CD8-positive, alpha-beta memory T cell (primary cell): ENCODE data around the gene LRCH4. TPM values are rescaled to one million over a fixed set of nuclear protein-coding genes. Genes with fewer than 3 reads are reported as not detected.
"Not testable (repeated sequence)": the region's sequence is repeated elsewhere in the genome, so short reads cannot be mapped to it uniquely, and the experiment has no call there.

Source experiments
- CTCF ChIA-PET: fragments of 350-600 bp; sonication (Branson Sonifier 250); formaldehyde crosslinking; loops from one replicate; lab custom pipeline; 2021; ENCODE audit warnings: antibody characterized with exemption; lab: Charles Lee
- POLR2A ChIA-PET: fragments of 350-600 bp; sonication (Branson Sonifier 250); formaldehyde crosslinking; loops from one replicate; lab custom pipeline; 2021; ENCODE audit warnings: antibody characterized with exemption; lab: Charles Lee
- DNase-seq, 5 donors: peaks; one replicate each; pipeline versions ENCODE4 v3.0.0 to v3.0.0-alpha.2; 2020 to 2022; ENCODE audit warnings: mixed read lengths in 1 of 5
- H3K27ac ChIP-seq: one replicate; pipeline ENCODE4 v1.7.0; 2013; ENCODE audit warnings: low read depth, mild to moderate bottlenecking, low read length, moderate library complexity
- H3K27me3 ChIP-seq: 2 replicates; pipeline ENCODE4 v1.7.0; 2013; ENCODE audit warnings: low read length, mild to moderate bottlenecking; ENCODE audit not compliant: insufficient read depth, poor library complexity, severe bottlenecking
- H3K36me3 ChIP-seq: 2 replicates; pipeline ENCODE4 v1.7.0; 2013; ENCODE audit warnings: mild to moderate bottlenecking, low read length, moderate library complexity; ENCODE audit not compliant: insufficient read depth
- H3K4me1 ChIP-seq: 2 replicates; pipeline ENCODE4 v1.7.0; 2013; ENCODE audit warnings: mild to moderate bottlenecking, low read length, moderate library complexity; ENCODE audit not compliant: insufficient read depth
- H3K4me3 ChIP-seq: 2 replicates; pipeline ENCODE4 v1.7.0; 2013; ENCODE audit warnings: mild to moderate bottlenecking, low read length
- H3K9me3 ChIP-seq: 2 replicates; pipeline ENCODE4 v1.7.0; 2013; ENCODE audit warnings: mild to moderate bottlenecking, low read length
- H3K27ac Mint-ChIP-seq, 8 donors: one replicate each; pipeline ENCODE4 v1.8.0; 2020 to 2021; ENCODE audit warnings: mixed read lengths in 8 of 8, mild to moderate bottlenecking in 6 of 8, inconsistent platforms in 3 of 8, moderate library complexity in 3 of 8
- H3K27me3 Mint-ChIP-seq, 2 donors: one replicate each; pipeline ENCODE4 v1.8.0; 2020 to 2021; ENCODE audit warnings: mixed read lengths in 2 of 2, mild to moderate bottlenecking in 1 of 2, moderate library complexity in 1 of 2
- H3K36me3 Mint-ChIP-seq, 3 donors: one replicate each; pipeline ENCODE4 v1.8.0; 2020 to 2021; ENCODE audit warnings: mixed read lengths in 3 of 3, inconsistent platforms in 1 of 3, mild to moderate bottlenecking in 1 of 3
- H3K4me1 Mint-ChIP-seq, 3 donors: one replicate each; pipeline ENCODE4 v1.8.0; 2020 to 2021; ENCODE audit warnings: mixed read lengths in 3 of 3, inconsistent platforms in 1 of 3, mild to moderate bottlenecking in 1 of 3
- H3K4me3 Mint-ChIP-seq, 7 donors: one replicate each; pipeline ENCODE4 v1.8.0; 2020 to 2021; ENCODE audit warnings: mixed read lengths in 7 of 7, mild to moderate bottlenecking in 6 of 7, moderate library complexity in 4 of 7, inconsistent platforms in 2 of 7
- H3K9me3 Mint-ChIP-seq, 5 donors: one replicate each; pipeline ENCODE4 v1.8.0; 2020 to 2022; ENCODE audit warnings: mixed read lengths in 5 of 5, mild to moderate bottlenecking in 3 of 5, moderate library complexity in 2 of 5, inconsistent platforms in 1 of 5
- polyA plus RNA-seq: library from polyadenylated mRNA; unstranded; fragments of 300-500 nt; fragmentation: Illumina TruSeq; gene quantifications from one replicate; pipeline ENCODE4 v1.2.3, GENCODE V29; 2021
- total RNA-seq, 2 experiments: library from RNA; stranded (reverse); gene quantifications; one replicate each; pipeline ENCODE4 v1.2.3, GENCODE V29; 2021

Gene LRCH4
- total and polyA plus RNA-seq, 3 experiments from 2014 or later, result 101 to 153 (median 109) TPM

GRCh38 chr7:100548446-100548845 lies 37.5 kb downstream of the LRCH4 start:
- ChIA-PET CTCF (interaction anchor here (1.1 to 6.9 kb wide), 6 partner anchors 9 to 143 kb away, joined by 4 to 104 read pairs (median 10); partner anchors contain the start of genes AGFG2 and TSC22D4), POLR2A (interaction anchor here (0.6 to 3.5 kb wide), 4 partner anchors 9 to 71 kb away, joined by 3 to 18 read pairs (median 6); partner anchors contain the start of genes AGFG2, FBXO24, LRCH4 and TSC22D4)
- H3K27ac ChIP-seq, H3K9me3 ChIP-seq, DNase-seq, H3K27me3 Mint-ChIP-seq, H3K36me3 ChIP-seq, H3K4me3 ChIP-seq, H3K27me3 ChIP-seq, H3K9me3 Mint-ChIP-seq: not testable (repeated sequence)
- H3K4me1 Mint-ChIP-seq, result peaks cover 74 to 78% (median 77%) of the 10 kb centered on the region in 3 donors
- H3K4me1 ChIP-seq, result peaks cover 70% of the 10 kb centered on the region
- H3K36me3 Mint-ChIP-seq, result peaks cover 7 to 30% (median 20%) of the 10 kb centered on the region in 3 donors
- peak overlapping the region in 6 of 7 donors; percentile 34 to 98 (median 58) for H3K4me3 Mint-ChIP-seq
- H3K27ac Mint-ChIP-seq, result peak overlapping the region; percentile 86 to 99 (median 98)

- H3K9me3 Mint-ChIP-seq, result no peaks in the 10 kb centered on the region
- Histone ChIP-seq H3K4me1 (peaks cover 76% of the 10 kb centered on the region), H3K9me3 (no peaks in the 10 kb centered on the region), H3K27ac (no peak overlapping the region), H3K4me3 (peak overlapping the region; percentile 24), H3K27me3 (no peaks in the 10 kb centered on the region), H3K36me3 (no peaks in the 10 kb centered on the region)
- H3K27ac Mint-ChIP-seq, result peak overlapping the region; percentile 86 to 99 (median 98)
- no peaks in the 10 kb centered on the region for H3K27me3 Mint-ChIP-seq
- ChIA-PET CTCF (interaction anchor here (1.1 to 6.9 kb wide), 6 partner anchors 9 to 78 kb away, joined by 3 to 104 read pairs (median 10); partner anchors contain the start of genes AGFG2 and TSC22D4), POLR2A (interaction anchor here (1.2 to 3.5 kb wide), 4 partner anchors 9 to 119 kb away, joined by 3 to 18 read pairs (median 6); partner anchors contain the start of genes AGFG2, FBXO24 and LRCH4)
- DNase-seq, result no peak
- peaks cover 78 to 84% (median 82%) of the 10 kb centered on the region in 3 donors for H3K4me1 Mint-ChIP-seq
- H3K36me3 Mint-ChIP-seq, result peaks cover 7 to 25% (median 20%) of the 10 kb centered on the region in 3 donors
- peak overlapping the region; percentile 60 to 98 (median 96) for H3K4me3 Mint-ChIP-seq
These were observed 38.1 kb downstream of the LRCH4 start for GRCh38 chr7:100547872-100548271.

GRCh38 chr7:100546926-100547800 lies 38.8 kb downstream of the LRCH4 start:
- DNase-seq, result no peak
- Histone ChIP-seq H3K4me3 (peak overlapping the region; percentile 46), H3K27ac (peak overlapping the region; percentile 70), H3K9me3 (no peaks in the 10 kb centered on the region), H3K27me3 (no peaks in the 10 kb centered on the region), H3K4me1 (peaks cover 83% of the 10 kb centered on the region), H3K36me3 (no peaks in the 10 kb centered on the region)
- Mint-ChIP-seq H3K4me1 (peaks cover 82 to 86% (median 86%) of the 10 kb centered on the region in 3 donors), H3K9me3 (no peaks in the 10 kb centered on the region), H3K36me3 (peaks cover 7 to 17% (median 15%) of the 10 kb centered on the region in 3 donors), H3K27ac (peak overlapping the region; percentile 86 to 99 (median 98)), H3K4me3 (peak overlapping the region; percentile 60 to 98 (median 96)), H3K27me3 (no peaks in the 10 kb centered on the region)
- ChIA-PET POLR2A (interaction anchor here (1.2 to 3.5 kb wide), 3 partner anchors 8 to 118 kb away, joined by 3 to 18 read pairs (median 3); partner anchors contain the start of genes AGFG2, FBXO24 and LRCH4), CTCF (interaction anchor here (0.8 to 6.9 kb wide), 6 partner anchors 15 to 119 kb away, joined by 3 to 104 read pairs (median 8); partner anchors contain the start of genes TSC22D4 and ZCWPW1)

GRCh38 chr7:100546129-100546925 lies 39.6 kb downstream of the LRCH4 start:
- ChIA-PET CTCF (interaction anchor here (0.8 to 6.9 kb wide), 6 partner anchors 16 to 179 kb away, joined by 3 to 104 read pairs (median 4); partner anchors contain the start of gene ZCWPW1), POLR2A (interaction anchor here (0.6 to 1.2 kb wide), 3 partner anchors 20 to 398 kb away, joined by 3 to 4 read pairs (median 3); no protein-coding TSS in a partner anchor)
- peaks cover 7 to 16% (median 15%) of the 10 kb centered on the region in 3 donors for H3K36me3 Mint-ChIP-seq

GRCh38 chr7:100545360-100546128 lies 40.4 kb downstream of the LRCH4 start:
- Mint-ChIP-seq H3K4me1 (peaks cover 94 to 100% (median 99%) of the 10 kb centered on the region in 3 donors), H3K4me3 (peak overlapping the region; percentile 60 to 98 (median 96)), H3K36me3 (peaks cover 5 to 17% (median 15%) of the 10 kb centered on the region in 3 donors), H3K9me3 (no peaks in the 10 kb centered on the region), H3K27me3 (no peaks in the 10 kb centered on the region), H3K27ac (peak overlapping the region; percentile 86 to 99 (median 98))
- peak in 3 of 5 donors; percentile 18 to 67 (median 24) for DNase-seq
- ChIA-PET CTCF (interaction anchor here (0.8 to 6.9 kb wide), 6 partner anchors 17 to 180 kb away, joined by 3 to 104 read pairs (median 6); no protein-coding TSS in a partner anchor), POLR2A (interaction anchor here (0.5 to 1.1 kb wide), 6 partner anchors 21 to 397 kb away, joined by 3 to 5 read pairs (median 4); partner anchors contain the start of gene POP7)
- Histone ChIP-seq H3K9me3 (no peaks in the 10 kb centered on the region), H3K27ac (peak overlapping the region; percentile 70), H3K36me3 (no peaks in the 10 kb centered on the region), H3K4me1 (peaks cover 97% of the 10 kb centered on the region), H3K4me3 (peak overlapping the region; percentile 46), H3K27me3 (no peaks in the 10 kb centered on the region)

More at GRCh38 chr7:100546129-100546925, 39.6 kb downstream of the LRCH4 start:
- H3K27ac Mint-ChIP-seq, result peak overlapping the region; percentile 86 to 99 (median 98)
- no peaks in the 10 kb centered on the region for H3K27me3 Mint-ChIP-seq
- H3K4me1 ChIP-seq, result peaks cover 91% of the 10 kb centered on the region
- no peaks in the 10 kb centered on the region for H3K9me3 ChIP-seq
- peak overlapping the region; percentile 70 for H3K27ac ChIP-seq
- no peaks in the 10 kb centered on the region for H3K27me3 ChIP-seq
- no peaks in the 10 kb centered on the region for H3K36me3 ChIP-seq
- peak in 2 of 5 donors; percentile 59 to 72 for DNase-seq
- peak overlapping the region; percentile 46 for H3K4me3 ChIP-seq
- peak overlapping the region; percentile 60 to 98 (median 96) for H3K4me3 Mint-ChIP-seq
- H3K4me1 Mint-ChIP-seq, result peaks cover 91 to 95% (median 95%) of the 10 kb centered on the region in 3 donors
- H3K9me3 Mint-ChIP-seq, result no peaks in the 10 kb centered on the region

- Mint-ChIP-seq H3K9me3 (no peaks in the 10 kb centered on the region), H3K36me3 (peaks cover 0 to 13% (median 11%) of the 10 kb centered on the region in 3 donors), H3K27ac (peak overlapping the region; percentile 86 to 99 (median 98)), H3K27me3 (no peaks in the 10 kb centered on the region), H3K4me1 (peaks cover 93 to 100% (median 97%) of the 10 kb centered on the region in 3 donors), H3K4me3 (peak overlapping the region; percentile 60 to 98 (median 96))
- peak overlapping the region; percentile 46 for H3K4me3 ChIP-seq
- no peak for DNase-seq
- no peaks in the 10 kb centered on the region for H3K9me3 ChIP-seq
- no peaks in the 10 kb centered on the region for H3K36me3 ChIP-seq
- CTCF ChIA-PET, result interaction anchor here (0.8 to 6.9 kb wide), 7 partner anchors 17 to 181 kb away, joined by 3 to 104 read pairs (median 4); no protein-coding TSS in a partner anchor
- no peak overlapping the region for H3K27ac ChIP-seq
- H3K27me3 ChIP-seq, result no peaks in the 10 kb centered on the region
- H3K4me1 ChIP-seq, result peaks cover 98% of the 10 kb centered on the region
- POLR2A ChIA-PET, result interaction anchor here (0.5 to 1.1 kb wide), 4 partner anchors 39 to 166 kb away, joined by 3 to 5 read pairs (median 4); partner anchors contain the start of gene POP7
These were observed 41.0 kb downstream of the LRCH4 start for GRCh38 chr7:100544967-100545359.
